B cell (primary cell): ENCODE measurements around the gene ARID3B.

Source experiments
- CTCF ChIP-seq: fragments of 200-600 bp; IDR thresholded peaks from one replicate; pipeline ENCODE4 v1.8.0; 2022; ENCODE audit warnings: antibody characterized with exemption, mild to moderate bottlenecking
- EZH2 ChIP-seq: IDR thresholded peaks from 2 replicates; pipeline ENCODE4 v1.6.1; 2012; ENCODE audit warnings: borderline replicate concordance, low read depth, mild to moderate bottlenecking, moderate library complexity, low read length; ENCODE audit not compliant: insufficient read depth, poor library complexity, severe bottlenecking

GRCh38 chr15:74525309-74525708 is 15.7 kb upstream of the ARID3B start:
- TF ChIP-seq CTCF (no peak), EZH2 (no peak)
